HG03159 (cell line): Measurements from ENCODE around the gene PLCB1.
"Not testable (repeated sequence)": the region's sequence is repeated elsewhere in the genome, so short reads cannot be mapped to it uniquely, and the experiment has no call there.

ENCODE experiments used
- ATAC-seq: cut with Tn5 transposase; IDR thresholded peaks from one replicate; pipeline ENCODE4 v1.9.1; 2021; ENCODE audit warnings: mild to moderate bottlenecking, moderate library complexity; ENCODE audit not compliant: unreplicated experiment

Gene PLCB1

DNA sequence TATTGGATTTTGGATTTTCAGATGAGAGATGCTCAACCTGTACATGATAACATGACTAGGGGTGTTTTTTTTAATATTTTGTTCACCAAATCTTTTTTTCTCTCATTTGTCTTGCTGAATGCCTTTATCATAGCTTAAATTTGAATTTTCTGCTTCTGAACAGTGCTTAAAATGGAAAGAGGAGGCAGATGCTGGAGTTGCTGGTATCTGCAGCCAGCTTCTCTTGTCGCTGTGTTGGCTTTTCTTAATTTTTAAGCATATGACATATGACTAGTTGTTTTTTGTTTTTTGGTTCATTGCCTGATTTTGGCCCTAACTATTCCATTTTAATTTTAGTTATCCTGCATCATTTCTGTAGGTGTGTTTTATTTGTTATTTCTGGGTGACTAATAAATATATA, 196.1 kb downstream of the PLCB1 start:
- no peak for ATAC-seq

DNA sequence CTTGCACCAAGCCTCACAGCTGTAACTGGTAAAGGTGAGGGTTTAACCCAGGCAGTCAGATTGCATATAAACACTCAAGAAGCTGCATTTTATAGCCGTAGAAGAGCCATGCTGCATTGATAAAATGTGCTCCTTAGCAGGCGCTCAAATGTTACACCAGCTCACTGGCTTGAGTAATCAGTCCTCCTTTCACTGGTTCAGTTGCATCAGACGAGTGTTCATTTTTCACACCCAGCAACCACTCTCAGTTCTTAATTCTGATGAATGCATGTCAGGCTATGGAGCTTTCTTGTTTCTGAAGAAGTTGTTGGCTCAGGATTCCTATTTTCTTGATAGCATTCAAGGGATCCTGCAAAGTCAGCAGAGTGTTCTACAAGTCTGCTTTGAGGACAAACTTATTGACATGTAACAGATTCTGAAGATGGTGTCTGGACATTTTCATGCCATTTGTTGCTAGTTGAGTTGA, 198.3 kb downstream of the PLCB1 start:
- ATAC-seq: no peak

DNA sequence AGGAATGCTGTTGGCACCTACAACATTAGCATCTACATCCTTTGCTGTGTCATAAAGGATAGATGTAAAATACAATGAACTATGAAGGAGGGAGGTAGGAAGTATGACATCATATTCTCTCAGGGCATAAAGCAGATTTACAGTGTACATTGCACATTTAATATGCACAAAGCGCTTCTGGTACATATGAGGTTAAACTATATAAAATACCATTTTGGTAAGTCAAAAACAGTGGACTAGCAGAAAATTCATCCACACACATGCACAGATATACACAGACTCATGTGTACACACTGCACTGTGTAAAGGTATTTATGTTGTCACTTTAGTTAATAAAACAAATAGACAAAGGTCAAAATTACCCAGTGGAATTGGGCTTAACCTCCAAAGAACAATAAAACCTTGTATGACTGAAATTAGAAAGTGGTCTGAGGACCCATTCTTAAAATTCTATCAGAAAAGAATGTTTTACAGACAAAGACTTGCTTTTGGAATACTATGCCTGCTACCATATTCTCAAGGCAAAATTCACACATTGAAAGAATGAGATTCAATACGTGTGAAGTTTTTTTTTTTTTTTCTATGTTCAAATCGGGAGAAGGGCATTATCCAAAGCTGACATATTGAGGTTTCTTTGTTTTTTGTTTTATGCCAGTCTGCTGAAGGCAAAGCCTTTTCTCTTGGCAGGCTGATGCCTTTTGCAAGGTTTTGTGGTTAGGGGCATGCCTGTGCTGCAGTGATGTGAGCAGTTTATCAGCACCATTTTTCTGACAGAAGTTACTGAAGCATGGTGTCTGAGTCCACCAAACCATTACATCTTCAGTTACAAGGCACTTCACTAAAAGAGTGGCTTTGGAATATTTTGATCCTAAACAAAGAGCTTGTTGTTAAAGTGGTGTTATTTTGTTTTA, 199.0 kb downstream of the PLCB1 start:
- ATAC-seq: no peak

DNA sequence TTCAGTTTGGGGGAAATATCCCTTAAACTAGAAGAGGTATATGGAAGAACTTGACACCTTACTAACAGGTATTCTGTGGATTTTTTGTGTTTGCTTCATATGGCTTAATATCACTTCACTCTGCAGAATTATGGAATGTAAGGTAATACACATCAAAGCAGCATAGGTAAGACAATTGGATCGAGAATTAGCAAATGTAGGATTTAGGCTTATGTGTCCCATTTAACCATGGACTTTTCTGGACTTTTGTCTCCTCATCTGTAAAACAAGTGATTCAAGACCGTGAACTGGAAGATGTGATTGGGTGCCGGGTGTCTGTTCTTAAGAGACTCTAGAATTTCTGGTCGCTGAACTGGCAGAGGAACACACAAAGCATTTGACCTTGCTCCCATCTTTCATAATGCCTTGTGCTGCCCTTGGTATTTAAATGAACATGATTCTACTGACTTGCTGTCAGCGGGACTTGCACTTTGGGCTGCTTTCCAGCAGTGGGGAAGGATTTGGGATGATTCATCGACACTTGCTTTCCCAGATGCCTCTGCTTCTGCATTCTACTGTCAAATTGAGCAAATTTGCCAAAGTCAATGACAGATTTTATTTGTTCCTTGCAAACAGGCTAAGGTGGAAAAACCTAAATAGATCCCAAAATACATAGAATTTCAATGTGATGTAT, 199.8 kb downstream of the PLCB1 start:
- ATAC-seq: no peak

DNA sequence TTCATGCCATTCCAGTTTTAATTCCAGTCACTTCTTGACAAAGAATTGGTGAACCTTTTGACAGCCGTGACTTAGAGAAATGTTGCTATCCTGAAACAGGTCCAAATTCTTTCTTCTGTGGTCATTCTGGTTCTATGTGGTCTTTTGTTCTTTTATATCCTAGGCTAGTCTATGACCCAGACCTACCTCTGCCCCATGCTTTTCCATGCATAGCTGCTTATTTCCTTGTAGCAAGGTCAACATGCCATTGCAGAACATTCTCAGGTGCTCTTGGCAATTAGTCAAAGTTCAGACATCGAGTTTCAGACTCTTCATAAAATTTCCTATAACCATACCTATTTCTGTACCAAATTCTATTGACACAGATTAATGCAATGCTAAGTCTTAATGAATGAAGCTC, 202.6 kb downstream of the PLCB1 start:
- no peak for ATAC-seq

DNA sequence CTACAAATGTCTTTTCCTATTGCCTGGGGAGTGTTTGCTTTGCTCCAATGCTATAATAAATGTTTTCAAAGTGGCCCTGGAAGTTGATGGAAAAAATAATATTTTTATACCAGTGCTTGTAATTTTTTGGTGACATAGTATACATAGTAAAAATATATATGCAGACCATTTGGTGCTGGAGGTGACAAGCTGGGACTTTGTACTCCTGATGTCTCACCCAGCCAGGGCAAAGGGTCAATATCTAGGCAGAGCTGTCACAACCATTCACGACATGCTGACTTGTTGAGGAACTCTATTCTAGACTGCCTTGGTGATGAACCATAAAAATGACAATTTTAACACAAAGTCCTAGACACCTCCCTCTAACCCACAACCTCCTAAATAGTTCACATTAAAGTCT, 203.0 kb downstream of the PLCB1 start:
- no peak for ATAC-seq

DNA sequence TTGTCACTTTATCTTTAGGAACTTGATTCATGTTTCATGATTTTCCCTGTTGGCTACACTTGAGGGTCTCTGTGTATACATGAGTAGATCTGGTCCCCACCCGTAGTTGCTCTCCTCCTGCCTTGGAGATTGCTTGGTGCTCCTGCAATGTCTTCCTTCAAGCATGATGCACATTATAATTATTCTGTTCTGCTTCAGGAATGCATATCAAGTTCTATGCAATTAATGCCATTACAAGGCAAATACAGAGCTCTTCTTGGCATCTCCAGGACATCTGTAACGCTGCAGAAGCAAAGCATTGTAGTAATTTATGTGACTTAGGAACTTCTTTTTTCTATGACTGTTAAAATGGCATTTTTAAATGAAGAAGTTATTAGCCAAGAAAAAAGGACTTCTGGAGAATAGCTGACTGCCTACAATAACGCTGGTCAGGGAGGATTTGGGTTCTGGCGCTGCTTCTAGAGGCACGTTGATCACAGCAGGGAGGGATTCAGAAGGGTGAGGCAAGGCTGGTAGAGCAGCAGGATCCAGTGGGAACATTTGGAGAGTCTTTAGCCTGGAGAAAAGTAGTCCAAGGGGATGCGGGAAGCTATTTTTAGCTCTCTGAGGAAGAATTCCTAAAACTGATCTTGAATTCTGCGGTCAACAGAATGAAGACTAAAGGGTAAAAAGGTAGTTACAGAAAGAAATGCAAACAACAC, 203.6 kb downstream of the PLCB1 start:
- ATAC-seq: no peak

DNA sequence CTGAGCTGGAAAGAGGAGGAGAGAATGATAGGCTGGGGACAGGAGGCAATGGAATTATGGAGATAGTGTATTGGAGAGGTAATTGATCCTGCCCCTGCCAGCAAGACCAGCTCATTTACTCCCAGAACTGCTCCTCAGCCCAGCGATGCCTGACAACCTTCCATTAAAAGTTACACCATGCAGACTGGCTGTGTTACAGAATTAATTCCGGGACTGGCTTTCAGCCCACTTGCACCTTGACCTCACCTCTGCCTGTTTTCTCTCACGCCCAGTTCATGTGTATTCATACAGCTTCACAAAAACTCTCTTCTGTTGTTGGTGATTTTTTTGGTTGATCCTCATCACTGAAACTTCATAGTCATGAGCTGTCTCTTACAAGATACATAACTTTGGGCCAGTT, 207.3 kb downstream of the PLCB1 start:
- ATAC-seq: no peak

DNA sequence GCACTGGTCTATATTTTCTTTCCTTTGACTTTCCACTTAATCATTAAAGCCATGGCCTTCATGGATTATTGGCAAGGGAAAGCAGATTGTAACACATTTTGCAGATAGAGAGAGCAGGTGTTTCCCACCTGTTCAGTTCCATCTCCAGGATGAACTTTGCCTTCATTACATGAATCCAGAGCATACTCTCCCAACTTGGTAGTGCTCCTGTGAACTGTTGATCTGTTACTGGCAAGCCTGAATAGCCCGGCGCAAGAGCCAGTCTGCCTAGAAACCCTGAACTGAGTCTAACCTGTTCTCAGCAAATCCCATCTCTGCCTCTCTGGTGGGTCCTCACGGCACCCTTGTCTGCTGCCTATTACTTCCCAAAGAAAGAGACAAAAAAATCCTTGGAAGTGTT, 210.3 kb downstream of the PLCB1 start:
- no peak for ATAC-seq

DNA sequence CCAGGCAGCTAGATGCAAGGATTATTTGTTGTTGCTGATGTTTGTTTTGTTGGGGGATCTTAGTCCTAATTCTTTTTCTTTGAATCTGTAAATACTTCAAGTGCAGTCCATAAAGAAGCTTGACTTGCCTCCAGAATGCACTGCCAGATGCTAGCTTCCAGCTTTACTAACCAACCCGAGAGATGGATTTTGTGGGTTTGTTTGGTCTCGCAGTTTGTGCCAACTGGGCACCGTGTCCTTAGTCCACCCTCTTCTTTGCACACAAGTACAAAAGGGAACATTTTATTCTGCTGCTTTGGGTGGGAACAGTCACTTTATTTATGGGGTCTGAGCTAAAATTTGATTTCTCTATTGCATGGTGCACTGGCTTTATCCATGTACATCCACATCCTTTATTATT, 212.0 kb downstream of the PLCB1 start:
- ATAC-seq: no peak

DNA sequence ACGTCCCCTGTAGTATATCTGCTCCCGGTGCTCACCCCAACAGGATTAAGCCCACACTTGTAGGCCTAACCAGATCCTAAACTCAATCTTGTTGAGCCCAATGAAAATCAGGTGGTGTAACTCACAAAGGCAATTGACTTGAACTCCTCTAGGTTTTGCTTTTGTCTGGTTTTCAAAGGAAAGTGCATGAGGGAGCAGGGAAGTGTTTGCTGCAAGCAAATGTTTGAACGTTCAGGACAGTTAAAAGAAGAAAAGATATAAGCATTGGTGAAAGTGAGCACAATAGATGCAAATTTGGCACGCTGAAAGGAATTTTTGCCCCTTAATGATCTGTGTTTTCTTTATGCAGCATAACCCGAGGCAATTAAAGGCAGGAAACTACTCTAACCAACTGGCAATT, 212.6 kb downstream of the PLCB1 start:
- no peak for ATAC-seq

DNA sequence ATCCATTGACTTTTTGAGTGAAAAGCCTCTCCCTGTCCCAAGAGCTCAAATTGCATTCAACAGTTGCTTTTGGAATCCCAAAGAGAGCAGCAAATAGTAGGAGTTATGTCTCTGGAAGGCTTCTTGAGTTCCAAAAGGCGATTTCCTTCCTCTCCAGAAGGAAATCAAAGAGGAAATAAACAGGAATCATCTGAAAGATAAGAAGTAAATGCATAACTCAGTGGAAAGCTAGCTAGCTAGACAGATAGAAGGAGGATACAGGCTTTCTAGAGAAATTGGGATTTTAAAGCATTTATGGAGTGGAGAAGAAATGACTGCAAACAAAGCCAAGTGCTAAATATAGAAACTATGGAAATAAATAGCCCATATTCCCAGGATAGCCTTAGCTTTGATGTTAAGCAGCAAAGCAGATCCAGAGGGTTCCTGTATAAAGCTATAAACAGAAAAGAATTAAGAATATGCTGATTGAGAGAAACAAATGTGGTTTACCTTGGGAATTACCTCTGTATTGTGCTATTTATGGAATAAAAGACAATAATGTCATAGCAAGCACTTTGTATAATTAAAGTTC, 214.7 kb downstream of the PLCB1 start:
- ATAC-seq: no peak

DNA sequence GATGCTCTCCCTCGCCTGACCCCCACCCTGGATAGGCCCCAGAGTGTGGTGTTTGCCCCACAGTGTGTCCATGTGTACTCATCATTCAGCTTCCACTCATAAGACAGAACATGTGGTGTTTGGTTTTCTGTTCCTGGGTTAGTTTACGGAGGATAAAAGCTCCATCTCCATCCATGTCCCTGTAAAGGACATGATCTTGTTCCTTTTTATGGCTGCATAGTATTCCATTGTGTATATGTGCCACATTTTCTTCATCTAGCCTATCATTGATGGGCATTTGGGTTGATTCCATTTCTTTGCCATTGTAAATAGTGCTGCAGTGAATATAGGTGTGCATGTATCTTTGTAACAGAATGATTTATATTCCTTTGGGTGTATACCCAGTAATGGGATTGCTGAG, 218.2 kb downstream of the PLCB1 start:
- not testable (repeated sequence) for ATAC-seq

DNA sequence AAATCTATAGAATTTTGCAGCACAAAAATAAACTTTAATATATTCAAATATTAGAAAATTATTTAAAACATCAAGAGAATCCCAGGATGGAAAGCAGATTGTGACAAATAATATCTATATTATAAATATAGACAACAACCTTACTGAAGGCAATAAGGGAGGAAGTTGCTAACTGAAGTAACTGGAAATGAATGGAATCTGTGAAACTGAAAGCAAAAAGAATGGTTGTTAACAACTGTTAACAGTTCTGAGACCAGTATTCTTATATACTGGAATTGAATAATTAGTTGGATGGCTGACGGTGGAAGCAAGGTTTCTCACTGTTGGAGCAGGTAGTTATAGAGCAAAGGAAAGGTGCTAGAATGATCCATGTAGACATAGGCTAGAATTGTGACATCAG, 220.4 kb downstream of the PLCB1 start:
- no peak for ATAC-seq

DNA sequence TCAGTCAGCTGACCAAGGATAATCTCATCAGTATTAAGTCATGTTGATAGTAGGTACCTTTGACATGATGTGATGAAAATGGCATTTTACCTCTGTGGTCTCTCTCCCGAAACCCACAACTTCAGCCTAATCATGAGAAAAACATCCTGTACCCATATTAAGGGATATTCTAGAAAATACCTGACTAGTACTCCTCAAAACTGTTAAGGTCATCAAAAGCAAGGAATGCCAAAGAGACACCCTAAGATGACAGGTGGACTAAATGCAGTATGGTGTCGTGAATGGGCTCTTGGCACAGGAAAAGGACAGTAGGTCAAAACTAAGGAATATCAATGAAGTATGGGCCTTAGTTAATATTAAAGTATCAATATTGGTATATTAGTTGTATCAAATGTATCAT, 221.4 kb downstream of the PLCB1 start:
- no peak for ATAC-seq

DNA sequence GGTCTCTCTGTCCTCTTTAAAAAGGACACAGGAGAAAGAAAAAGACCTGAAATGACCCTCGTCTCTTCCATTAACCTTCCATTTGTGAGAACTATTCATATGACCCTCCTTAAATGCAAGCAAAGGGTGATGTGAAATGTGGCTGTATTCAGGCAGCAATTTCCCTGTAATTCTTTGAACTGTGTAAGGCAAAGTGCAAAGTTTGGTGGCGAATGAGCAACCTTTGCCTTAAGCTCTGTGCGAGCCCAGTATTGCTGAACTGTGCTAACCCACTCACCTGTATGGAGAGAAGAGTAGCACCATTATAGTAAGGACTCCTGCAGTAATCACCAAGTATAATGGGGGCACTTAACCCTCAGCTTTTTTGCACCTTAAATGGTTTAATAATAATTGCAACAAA, 223.4 kb downstream of the PLCB1 start:
- no peak for ATAC-seq

DNA sequence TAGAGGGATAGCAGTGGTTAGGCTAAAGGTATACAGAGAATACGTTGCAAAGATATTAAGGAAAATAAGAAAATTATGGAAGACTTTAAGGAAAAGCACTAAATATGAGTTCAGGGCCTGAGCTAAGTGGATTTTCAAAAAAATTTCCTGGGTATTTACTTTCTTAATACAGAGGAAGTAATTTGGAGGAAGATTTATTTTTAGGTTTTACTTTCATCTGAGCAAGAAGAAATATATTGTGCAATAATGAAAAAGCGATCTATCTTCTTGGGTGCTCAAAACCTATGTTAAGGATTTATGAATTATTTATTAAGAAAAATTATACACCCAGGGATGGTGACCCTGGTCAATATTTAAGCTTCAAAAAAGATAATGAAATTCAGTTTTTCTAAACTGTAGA, 224.7 kb downstream of the PLCB1 start:
- ATAC-seq: no peak

DNA sequence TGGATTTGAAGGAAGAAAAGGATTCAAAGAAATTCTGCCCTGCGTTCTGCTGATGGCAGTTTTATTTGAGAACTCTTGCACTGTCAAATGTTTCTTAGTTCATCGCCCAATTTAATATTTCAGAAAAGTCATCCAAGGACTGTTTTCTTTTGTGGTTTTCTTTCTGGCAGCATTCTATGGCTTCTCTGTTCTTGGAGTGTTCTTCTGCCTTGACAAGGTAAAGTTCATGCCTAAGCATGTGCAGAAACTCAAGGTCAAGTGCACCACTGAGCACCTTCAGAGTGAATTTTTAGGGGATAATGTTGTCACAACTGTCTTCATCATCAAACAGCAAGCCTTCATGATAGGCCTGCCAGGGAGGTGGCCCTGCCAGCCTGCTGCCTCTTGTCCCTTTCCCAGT, 225.6 kb downstream of the PLCB1 start:
- no peak for ATAC-seq

DNA sequence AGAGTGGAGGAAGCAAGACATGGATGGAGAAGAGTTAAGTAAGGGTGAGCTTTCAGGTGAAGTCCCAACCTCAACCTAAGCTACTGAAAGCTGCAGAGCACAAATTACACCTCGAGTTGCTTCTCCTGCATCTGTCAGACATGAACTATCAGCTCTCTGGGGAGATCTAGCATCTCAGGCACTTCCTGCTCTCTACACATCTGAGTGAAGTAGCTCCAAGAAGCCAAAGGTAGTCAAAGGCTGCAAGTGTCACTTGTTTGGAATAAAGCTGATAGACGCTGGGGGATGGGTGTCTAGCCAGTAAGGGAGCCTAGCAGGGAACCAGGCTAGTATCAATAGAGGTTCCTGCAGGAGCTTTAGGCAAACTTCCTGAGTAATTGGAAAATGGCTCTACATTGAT, 228.0 kb downstream of the PLCB1 start:
- no peak for ATAC-seq

DNA sequence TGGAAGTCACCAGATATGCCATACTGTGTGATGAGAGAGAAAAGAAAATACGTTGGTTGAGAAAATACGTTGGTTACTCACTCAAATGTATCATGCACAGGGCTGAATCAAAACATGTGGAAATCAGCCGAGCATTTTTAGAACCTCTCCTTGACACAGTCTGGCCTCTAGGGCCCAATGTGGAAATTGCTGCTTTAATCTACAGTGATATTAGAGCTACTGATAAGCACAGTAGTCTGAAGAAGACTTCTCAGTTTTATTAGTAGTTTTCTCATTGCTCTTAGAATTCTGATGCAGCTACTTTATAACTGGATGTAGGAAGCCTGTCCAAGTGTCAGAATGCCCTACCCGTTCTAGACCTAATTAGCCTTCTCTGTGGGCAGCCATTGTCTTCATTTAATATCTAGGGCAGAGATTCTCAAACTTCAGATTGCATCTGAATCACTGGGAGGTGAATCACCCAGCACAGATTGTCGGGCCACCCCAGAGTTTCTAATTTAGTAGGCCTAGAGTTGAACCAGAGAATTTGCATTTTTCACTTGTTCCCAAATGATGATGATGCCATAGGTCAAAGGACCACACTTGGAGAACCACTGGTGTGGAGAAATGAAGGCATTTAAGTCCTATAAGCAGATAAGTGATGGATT, 229.1 kb downstream of the PLCB1 start:
- no peak for ATAC-seq

DNA sequence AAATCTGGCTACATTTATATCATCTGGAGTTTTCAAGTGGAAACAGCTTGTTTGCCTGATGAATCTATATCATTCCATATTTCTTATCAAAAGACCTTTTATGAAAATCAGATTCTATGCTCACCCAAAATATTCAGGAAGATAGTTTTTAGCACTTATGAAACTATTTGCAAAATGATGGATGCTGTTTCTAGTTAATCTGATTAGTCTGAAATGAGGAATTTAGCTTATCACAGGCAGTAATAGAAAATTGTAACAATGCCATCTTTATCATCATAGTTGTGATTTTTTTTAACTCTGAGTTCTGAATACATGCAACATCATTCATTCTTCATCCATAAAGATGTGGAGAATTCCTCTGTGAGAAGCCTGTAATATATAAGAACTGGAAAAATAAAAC, 229.7 kb downstream of the PLCB1 start:
- no peak for ATAC-seq
